Endodermal cell (in vitro differentiated cells): ENCODE results near the gene ANKRD37. TPM values are rescaled to one million over a fixed set of nuclear protein-coding genes. Genes with fewer than 3 reads are reported as not detected.

Source experiments
- DNase-seq: peaks from one replicate; pipeline ENCODE4 v3.0.0-alpha.2; 2017
- H3K27ac ChIP-seq: 2 replicates; pipeline ENCODE4 v1.5.1; 2013; ENCODE audit warnings: mild to moderate bottlenecking, low read depth, low read length, moderate library complexity
- H3K27me3 ChIP-seq: 2 replicates; pipeline ENCODE4 v1.6.1; 2013; ENCODE audit warnings: mild to moderate bottlenecking, low read length, moderate library complexity; ENCODE audit not compliant: insufficient read depth, control insufficient read depth, poor library complexity, severe bottlenecking
- H3K36me3 ChIP-seq: 2 replicates; pipeline ENCODE4 v1.7.0; 2013; ENCODE audit warnings: mild to moderate bottlenecking, low read length, moderate library complexity; ENCODE audit not compliant: control insufficient read depth, insufficient read depth
- H3K4me1 ChIP-seq: one replicate; pipeline ENCODE4 v1.7.0; 2013; ENCODE audit warnings: low read length; ENCODE audit not compliant: control insufficient read depth, insufficient read depth
- H3K4me3 ChIP-seq: 2 replicates; pipeline ENCODE4 v1.5.1; 2013; ENCODE audit warnings: mild to moderate bottlenecking, low read length, moderate library complexity
- H3K9ac ChIP-seq: 2 replicates; pipeline ENCODE4 v1.6.1; 2013; ENCODE audit warnings: mild to moderate bottlenecking, low read length, moderate library complexity; ENCODE audit not compliant: poor library complexity, severe bottlenecking; ENCODE audit errors: extremely low read depth
- H3K9me3 ChIP-seq: 2 replicates; pipeline ENCODE4 v1.6.1; 2013; ENCODE audit warnings: mild to moderate bottlenecking, low read length, moderate library complexity; ENCODE audit not compliant: control insufficient read depth
- H3K27ac Mint-ChIP-seq: 2 replicates; pipeline ENCODE4 v1.8.0; 2020; ENCODE audit warnings: mixed read lengths
- H3K27me3 Mint-ChIP-seq: 2 replicates; pipeline ENCODE4 v1.8.0; 2021; ENCODE audit warnings: mild to moderate bottlenecking, mixed read lengths; ENCODE audit not compliant: insufficient read depth
- H3K36me3 Mint-ChIP-seq: 2 replicates; pipeline ENCODE4 v1.8.0; 2020; ENCODE audit warnings: low read depth, mixed read lengths
- H3K4me1 Mint-ChIP-seq: 2 replicates; pipeline ENCODE4 v1.8.0; 2020; ENCODE audit warnings: mixed read lengths
- H3K4me3 Mint-ChIP-seq: 2 replicates; pipeline ENCODE4 v1.8.0; 2020; ENCODE audit warnings: mild to moderate bottlenecking, moderate library complexity, mixed read lengths
- H3K9me3 Mint-ChIP-seq: 2 replicates; pipeline ENCODE4 v1.8.0; 2020; ENCODE audit warnings: mild to moderate bottlenecking, mixed read lengths
- WGBS, 2 experiments: methylation state at CpG; one replicate each; pipeline versions ENCODE4 v1.1.5 to v1.1.7; 2013; ENCODE audit warnings: missing lambda C conversion rate in 2 of 2, mixed read lengths in 1 of 2; ENCODE audit not compliant: insufficient coverage in 1 of 2, insufficient read length in 1 of 2; 5-methylcytosine and 5-hydroxymethylcytosine counted together
- total RNA-seq, 2 donors: library from RNA; stranded (reverse); fragmentation: NEBNext Ultra II Directional in 1 of 2; extraction: Animal tissue kit (Norgen Biotek cat#: 25700) in 1 of 2; gene quantifications; 2 replicates in 1 of 2; 3 replicates in 1 of 2; pipeline ENCODE4 v1.2.1, GENCODE V29; 2021
- TF ChIP-seq, protein P1 (sequence below): fragments of 200-600 bp; sonication (generic); conservative IDR thresholded peaks from 2 replicates; pipeline ENCODE4 v1.5.0; 2021; ENCODE audit warnings: antibody characterized with exemption, mild to moderate bottlenecking

Gene ANKRD37
- total RNA-seq, 2 donors from 2014 or later, result 0.95 to 1.3 TPM

DNA sequence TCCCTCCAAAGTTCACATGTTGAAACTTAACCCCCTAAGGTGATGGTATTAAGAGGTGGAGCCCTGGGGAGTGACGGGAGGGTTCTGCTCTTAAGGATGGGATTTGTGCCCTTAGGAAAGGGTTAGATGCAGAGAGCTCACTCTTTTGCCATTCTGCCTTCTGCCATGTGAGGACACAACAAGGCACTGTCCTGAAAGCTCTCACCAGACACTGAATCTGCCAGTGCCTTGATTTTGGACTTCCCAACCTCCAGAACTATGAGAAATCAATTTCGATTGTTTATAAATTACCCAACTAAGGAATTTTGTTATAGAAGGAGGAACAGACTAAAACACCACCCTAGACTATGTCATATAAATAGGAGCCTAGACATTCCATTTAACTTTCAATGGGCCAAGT lies 12.6 kb upstream of the ANKRD37 start:
- TF ChIP-seq, protein P1, sequence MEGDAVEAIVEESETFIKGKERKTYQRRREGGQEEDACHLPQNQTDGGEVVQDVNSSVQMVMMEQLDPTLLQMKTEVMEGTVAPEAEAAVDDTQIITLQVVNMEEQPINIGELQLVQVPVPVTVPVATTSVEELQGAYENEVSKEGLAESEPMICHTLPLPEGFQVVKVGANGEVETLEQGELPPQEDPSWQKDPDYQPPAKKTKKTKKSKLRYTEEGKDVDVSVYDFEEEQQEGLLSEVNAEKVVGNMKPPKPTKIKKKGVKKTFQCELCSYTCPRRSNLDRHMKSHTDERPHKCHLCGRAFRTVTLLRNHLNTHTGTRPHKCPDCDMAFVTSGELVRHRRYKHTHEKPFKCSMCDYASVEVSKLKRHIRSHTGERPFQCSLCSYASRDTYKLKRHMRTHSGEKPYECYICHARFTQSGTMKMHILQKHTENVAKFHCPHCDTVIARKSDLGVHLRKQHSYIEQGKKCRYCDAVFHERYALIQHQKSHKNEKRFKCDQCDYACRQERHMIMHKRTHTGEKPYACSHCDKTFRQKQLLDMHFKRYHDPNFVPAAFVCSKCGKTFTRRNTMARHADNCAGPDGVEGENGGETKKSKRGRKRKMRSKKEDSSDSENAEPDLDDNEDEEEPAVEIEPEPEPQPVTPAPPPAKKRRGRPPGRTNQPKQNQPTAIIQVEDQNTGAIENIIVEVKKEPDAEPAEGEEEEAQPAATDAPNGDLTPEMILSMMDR, result no peak
- Mint-ChIP-seq H3K4me1 (no peaks in the 10 kb centered on the region), H3K27me3 (peaks cover 3% of the 10 kb centered on the region), H3K36me3 (peaks cover 20% of the 10 kb centered on the region), H3K27ac (no peak overlapping the region), H3K4me3 (no peak overlapping the region), H3K9me3 (peaks cover 19% of the 10 kb centered on the region)
- H3K27me3 ChIP-seq, result no peaks in the 10 kb centered on the region
- peaks cover 28% of the 10 kb centered on the region for H3K9me3 ChIP-seq
- H3K4me3 ChIP-seq, result no peak overlapping the region
- no peak for DNase-seq
- H3K9ac ChIP-seq, result no peak overlapping the region
- no peak overlapping the region for H3K27ac ChIP-seq
- H3K36me3 ChIP-seq, result peaks cover 6% of the 10 kb centered on the region
- no peaks in the 10 kb centered on the region for H3K4me1 ChIP-seq
- WGBS, 2 experiments, result 78% methylated on average over 2 of the region's 2 CpGs; no CpG with 5 or more reads in 1 of the 2 experiments

DNA sequence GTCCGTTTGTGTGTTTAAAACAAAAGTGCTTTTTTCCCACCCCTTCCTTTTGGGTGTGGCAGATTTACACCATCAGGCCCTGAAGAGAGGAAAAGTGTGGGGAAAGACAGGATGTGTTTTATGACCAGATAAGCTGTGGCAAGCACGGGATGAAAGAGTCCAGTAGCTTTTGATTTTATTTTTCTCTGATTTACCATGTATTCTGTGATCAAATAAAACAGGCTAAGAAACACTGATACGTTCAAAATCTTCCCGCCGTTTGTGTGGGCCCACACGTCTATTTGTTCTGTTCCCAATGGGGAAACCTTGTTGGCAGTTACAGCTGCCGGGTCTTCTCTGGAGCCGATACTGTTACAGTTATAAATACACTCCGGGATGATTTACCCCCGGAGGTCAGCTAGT lies 11.7 kb upstream of the ANKRD37 start:
- Histone ChIP-seq H3K27me3 (no peaks in the 10 kb centered on the region), H3K4me1 (no peaks in the 10 kb centered on the region), H3K9me3 (peaks cover 23% of the 10 kb centered on the region), H3K27ac (no peak overlapping the region), H3K9ac (no peak overlapping the region), H3K36me3 (peaks cover under 1% of the 10 kb centered on the region), H3K4me3 (no peak overlapping the region)
- Mint-ChIP-seq H3K36me3 (peaks cover 17% of the 10 kb centered on the region), H3K27ac (no peak overlapping the region), H3K9me3 (peaks cover 15% of the 10 kb centered on the region), H3K4me3 (no peak overlapping the region), H3K27me3 (no peaks in the 10 kb centered on the region), H3K4me1 (no peaks in the 10 kb centered on the region)
- DNase-seq, result no peak
- TF ChIP-seq, protein P1, result no peak
- WGBS, 2 experiments, result 87 to 88% methylated on average over 6 to 10 of the region's 10 CpGs

DNA sequence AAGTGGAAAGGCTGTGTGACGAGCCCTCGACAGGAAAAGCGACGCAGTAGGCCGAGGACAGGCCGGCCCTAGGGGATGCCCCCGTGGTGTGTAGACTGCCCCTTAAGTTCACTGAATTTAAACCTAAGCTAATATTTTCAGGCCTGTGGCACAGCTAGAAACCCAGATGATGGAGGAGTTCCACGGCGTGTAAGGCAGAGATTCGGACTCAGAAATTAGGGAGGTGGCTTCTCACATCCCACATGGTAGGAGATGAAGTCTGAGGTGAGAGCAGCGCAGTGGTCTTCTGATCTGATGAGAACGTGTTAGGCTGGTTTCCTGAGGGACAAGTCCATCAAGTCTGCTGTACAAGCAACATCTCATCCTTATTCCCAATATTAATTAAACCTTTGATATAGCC lies 8.7 kb upstream of the ANKRD37 start:
- Mint-ChIP-seq H3K27ac (no peak overlapping the region), H3K27me3 (no peaks in the 10 kb centered on the region), H3K9me3 (no peaks in the 10 kb centered on the region), H3K4me3 (no peak overlapping the region), H3K36me3 (peaks cover 7% of the 10 kb centered on the region), H3K4me1 (no peaks in the 10 kb centered on the region)
- no peak overlapping the region for H3K4me3 ChIP-seq
- H3K4me1 ChIP-seq, result no peaks in the 10 kb centered on the region
- H3K27ac ChIP-seq, result no peak overlapping the region
- no peaks in the 10 kb centered on the region for H3K36me3 ChIP-seq
- TF ChIP-seq, protein P1, result no peak
- no peaks in the 10 kb centered on the region for H3K27me3 ChIP-seq
- 95% methylated on average over 9 to 12 of the region's 12 CpGs for WGBS, 2 experiments
- DNase-seq, result no peak
- no peaks in the 10 kb centered on the region for H3K9me3 ChIP-seq
- H3K9ac ChIP-seq, result no peak overlapping the region
